Karpas-422 (cell line): Measurements from ENCODE around the gene SLC6A8. TPM values are rescaled to one million over a fixed set of nuclear protein-coding genes. Genes with fewer than 3 reads are reported as not detected.

Experiments
- DNase-seq: peaks from one replicate; pipeline ENCODE4 v3.0.0-alpha.2; 2015
- H2AFZ ChIP-seq: fragments of 200-600 bp; sonication (generic); 2 replicates; pipeline ENCODE4 v1.6.1; 2014; ENCODE audit warnings: antibody characterized with exemption, low read length, mixed read lengths
- H3K27ac ChIP-seq: fragments of 200-600 bp; sonication (generic); 2 replicates; pipeline ENCODE4 v1.5.1; 2014; ENCODE audit warnings: mild to moderate bottlenecking, low read length, moderate library complexity
- H3K27me3 ChIP-seq: fragments of 200-600 bp; sonication (generic); 2 replicates; pipeline ENCODE4 v1.6.1; 2014; ENCODE audit warnings: low read length, mixed read lengths
- H3K36me3 ChIP-seq: fragments of 200-600 bp; sonication (generic); 2 replicates; pipeline ENCODE4 v1.6.1; 2014; ENCODE audit warnings: low read length, mixed read lengths; ENCODE audit not compliant: insufficient read depth
- H3K4me1 ChIP-seq: fragments of 200-600 bp; sonication (generic); 2 replicates; pipeline ENCODE4 v1.6.1; 2014; ENCODE audit warnings: mild to moderate bottlenecking, low read length, mixed read lengths
- H3K4me2 ChIP-seq: fragments of 200-600 bp; sonication (generic); 2 replicates; pipeline ENCODE4 v1.6.1; 2014; ENCODE audit warnings: low read length, low read depth, mild to moderate bottlenecking; ENCODE audit not compliant: poor library complexity, severe bottlenecking
- H3K4me3 ChIP-seq: fragments of 200-600 bp; sonication (generic); 2 replicates; pipeline ENCODE4 v1.5.1; 2014; ENCODE audit warnings: mild to moderate bottlenecking, antibody characterized with exemption, low read length, mixed read lengths
- H3K79me2 ChIP-seq: fragments of 200-600 bp; sonication (generic); 2 replicates; pipeline ENCODE4 v1.6.1; 2014; ENCODE audit warnings: mild to moderate bottlenecking, low read length, mixed read lengths
- H3K9ac ChIP-seq: fragments of 200-600 bp; sonication (generic); 2 replicates; pipeline ENCODE4 v1.6.0; 2014; ENCODE audit warnings: low read length
- H3K9me2 ChIP-seq: fragments of 200-600 bp; sonication (generic), shearing (Covaris generic); replicated peaks from 2 replicates; pipeline ENCODE4 v1.6.0; 2014; ENCODE audit warnings: mild to moderate bottlenecking, low read length, moderate library complexity; ENCODE audit not compliant: insufficient read depth
- H3K9me3 ChIP-seq: fragments of 300-700, 200-600 bp; sonication (generic); 2 replicates; pipeline ENCODE4 v1.6.1; 2014; ENCODE audit warnings: low read length, mixed read lengths
- H4K20me1 ChIP-seq: fragments of 200-600 bp; sonication (generic); 2 replicates; pipeline ENCODE4 v1.6.1; 2014; ENCODE audit warnings: mild to moderate bottlenecking, antibody characterized with exemption, low read length, low read depth; ENCODE audit not compliant: insufficient read depth
- total RNA-seq: library from RNA; depleted of rRNA; stranded (reverse); fragments of >200 nt; shearing (Covaris generic); gene quantifications from 2 replicates; pipeline ENCODE4 v1.2.3, GENCODE V29; 2014; ENCODE audit warnings: low replicate concordance

The SLC6A8 gene
- total RNA-seq, 1 experiment from 2014 or later: not detected

- H3K9me3 ChIP-seq: no peaks in the 10 kb centered on the region
- no peak overlapping the region for H3K4me3 ChIP-seq
- H3K4me1 ChIP-seq: no peaks in the 10 kb centered on the region
- no peaks in the 10 kb centered on the region for H3K79me2 ChIP-seq
- no peaks in the 10 kb centered on the region for H3K9me2 ChIP-seq
- no peak for DNase-seq
- H3K27ac ChIP-seq: no peak overlapping the region
- H3K4me2 ChIP-seq: no peak overlapping the region
- H3K36me3 ChIP-seq: no peaks in the 10 kb centered on the region
- no peak overlapping the region for H3K9ac ChIP-seq
- no peak overlapping the region for H2AFZ ChIP-seq
- H3K27me3 ChIP-seq: no peaks in the 10 kb centered on the region
- no peaks in the 10 kb centered on the region for H4K20me1 ChIP-seq
Observed at GRCh38 chrX:153657161-153657560, 30.6 kb upstream of the SLC6A8 start.

- no peaks in the 10 kb centered on the region for H4K20me1 ChIP-seq
- no peaks in the 10 kb centered on the region for H3K9me2 ChIP-seq
- H3K4me3 ChIP-seq: no peak overlapping the region
- H3K27ac ChIP-seq: no peak overlapping the region
- no peaks in the 10 kb centered on the region for H3K36me3 ChIP-seq
- no peak for DNase-seq
- H2AFZ ChIP-seq: no peak overlapping the region
- H3K79me2 ChIP-seq: no peaks in the 10 kb centered on the region
- no peaks in the 10 kb centered on the region for H3K27me3 ChIP-seq
- H3K9me3 ChIP-seq: no peaks in the 10 kb centered on the region
- no peaks in the 10 kb centered on the region for H3K4me1 ChIP-seq
- no peak overlapping the region for H3K4me2 ChIP-seq
- H3K9ac ChIP-seq: no peak overlapping the region
Observed at GRCh38 chrX:153659268-153659667, 28.5 kb upstream of the SLC6A8 start.

GRCh38 chrX:153662266-153662665, 25.5 kb upstream of the SLC6A8 start:
- Histone ChIP-seq H3K27me3 (no peaks in the 10 kb centered on the region), H3K36me3 (no peaks in the 10 kb centered on the region), H3K4me1 (no peaks in the 10 kb centered on the region), H4K20me1 (no peaks in the 10 kb centered on the region), H3K9me3 (no peaks in the 10 kb centered on the region), H3K27ac (no peak overlapping the region), H3K9me2 (no peaks in the 10 kb centered on the region), H3K9ac (no peak overlapping the region), H2AFZ (no peak overlapping the region), H3K79me2 (no peaks in the 10 kb centered on the region), H3K4me2 (no peak overlapping the region), H3K4me3 (no peak overlapping the region)
- DNase-seq: peak; percentile 74

- no peaks in the 10 kb centered on the region for H3K9me2 ChIP-seq
- H3K36me3 ChIP-seq: no peaks in the 10 kb centered on the region
- no peak overlapping the region for H3K4me2 ChIP-seq
- no peak overlapping the region for H2AFZ ChIP-seq
- no peaks in the 10 kb centered on the region for H4K20me1 ChIP-seq
- no peak overlapping the region for H3K9ac ChIP-seq
- DNase-seq: no peak
- H3K79me2 ChIP-seq: no peaks in the 10 kb centered on the region
- no peak overlapping the region for H3K27ac ChIP-seq
- no peaks in the 10 kb centered on the region for H3K4me1 ChIP-seq
- H3K4me3 ChIP-seq: no peak overlapping the region
- no peaks in the 10 kb centered on the region for H3K9me3 ChIP-seq
- H3K27me3 ChIP-seq: no peaks in the 10 kb centered on the region
Observed at GRCh38 chrX:153665726-153666306, 21.9 kb upstream of the SLC6A8 start.

GRCh38 chrX:153667281-153667955, 20.3 kb upstream of the SLC6A8 start:
- H3K27me3 ChIP-seq: no peaks in the 10 kb centered on the region
- H3K4me2 ChIP-seq: no peak overlapping the region
- H3K36me3 ChIP-seq: no peaks in the 10 kb centered on the region
- no peak overlapping the region for H2AFZ ChIP-seq
- H3K4me3 ChIP-seq: no peak overlapping the region
- no peak overlapping the region for H3K9ac ChIP-seq
- no peaks in the 10 kb centered on the region for H3K79me2 ChIP-seq
- H3K27ac ChIP-seq: no peak overlapping the region
- H4K20me1 ChIP-seq: no peaks in the 10 kb centered on the region
- H3K9me2 ChIP-seq: no peaks in the 10 kb centered on the region
- DNase-seq: no peak
- no peaks in the 10 kb centered on the region for H3K9me3 ChIP-seq
- H3K4me1 ChIP-seq: no peaks in the 10 kb centered on the region

GRCh38 chrX:153667956-153668396, 19.8 kb upstream of the SLC6A8 start:
- no peaks in the 10 kb centered on the region for H4K20me1 ChIP-seq
- no peak overlapping the region for H3K9ac ChIP-seq
- H3K9me2 ChIP-seq: no peaks in the 10 kb centered on the region
- no peaks in the 10 kb centered on the region for H3K27me3 ChIP-seq
- peak; percentile 94 for DNase-seq
- no peak overlapping the region for H3K4me3 ChIP-seq
- H3K79me2 ChIP-seq: no peaks in the 10 kb centered on the region
- H2AFZ ChIP-seq: 0 out of 2 replicates have a peak overlapping the region, but pooled peaks have one; percentile 20
- H3K27ac ChIP-seq: no peak overlapping the region
- no peaks in the 10 kb centered on the region for H3K4me1 ChIP-seq
- H3K9me3 ChIP-seq: no peaks in the 10 kb centered on the region
- no peaks in the 10 kb centered on the region for H3K36me3 ChIP-seq
- no peak overlapping the region for H3K4me2 ChIP-seq

- Histone ChIP-seq H4K20me1 (no peaks in the 10 kb centered on the region), H2AFZ (0 out of 2 replicates have a peak overlapping the region, but pooled peaks have one; percentile 20), H3K36me3 (no peaks in the 10 kb centered on the region), H3K4me1 (no peaks in the 10 kb centered on the region), H3K27ac (no peak overlapping the region), H3K9me2 (no peaks in the 10 kb centered on the region), H3K27me3 (no peaks in the 10 kb centered on the region), H3K9me3 (no peaks in the 10 kb centered on the region), H3K9ac (no peak overlapping the region), H3K79me2 (no peaks in the 10 kb centered on the region), H3K4me2 (no peak overlapping the region), H3K4me3 (no peak overlapping the region)
- DNase-seq: no peak
Observed at GRCh38 chrX:153668423-153669173, 19.1 kb upstream of the SLC6A8 start.

GRCh38 chrX:153669174-153669890, 18.4 kb upstream of the SLC6A8 start:
- no peaks in the 10 kb centered on the region for H3K9me3 ChIP-seq
- H3K4me3 ChIP-seq: no peak overlapping the region
- no peaks in the 10 kb centered on the region for H3K9me2 ChIP-seq
- H3K9ac ChIP-seq: no peak overlapping the region
- H2AFZ ChIP-seq: no peak overlapping the region
- DNase-seq: peak; percentile 82
- H3K79me2 ChIP-seq: no peaks in the 10 kb centered on the region
- no peaks in the 10 kb centered on the region for H3K4me1 ChIP-seq
- no peaks in the 10 kb centered on the region for H3K36me3 ChIP-seq
- no peak overlapping the region for H3K27ac ChIP-seq
- no peaks in the 10 kb centered on the region for H4K20me1 ChIP-seq
- no peak overlapping the region for H3K4me2 ChIP-seq
- no peaks in the 10 kb centered on the region for H3K27me3 ChIP-seq
